Measurements from ENCODE around the gene KAT5. TPM values are rescaled to one million over a fixed set of nuclear protein-coding genes. Genes with fewer than 3 reads are reported as not detected.
A peak's percentile ranks its signal among the peaks of the same experiment; 100 is the strongest.
"Not testable (repeated sequence)": the region's sequence is repeated elsewhere in the genome, so short reads cannot be mapped to it uniquely, and the experiment has no call there.

The KAT5 gene
- total RNA-seq, 1 experiment from 2014 or later: 30.7 TPM

GRCh38 chr11:65718531-65718930 is 6.5 kb downstream of the KAT5 start:
- Histone ChIP-seq H3K4me1 (peaks cover 6% of the 10 kb centered on the region; the same call in 1 of the 2 replicates), H3K4me3 (no peak overlapping the region), H3K27ac (no peak overlapping the region), H3K9me3 (replicated peaks) (no peaks in the 10 kb centered on the region), H3K27me3 (no peaks in the 10 kb centered on the region), H3K36me3 (peaks cover 36% of the 10 kb centered on the region)
- DNase-seq: no peak

- no peak for DNase-seq
- no peaks in the 10 kb centered on the region for H3K27me3 ChIP-seq
- peaks cover 35% of the 10 kb centered on the region for H3K36me3 ChIP-seq
- peaks cover 6% of the 10 kb centered on the region; the same call in 1 of the 2 replicates for H3K4me1 ChIP-seq
- no peak overlapping the region for H3K27ac ChIP-seq
- H3K4me3 ChIP-seq: peak overlapping the region; percentile 81
- H3K9me3 ChIP-seq (replicated peaks): no peaks in the 10 kb centered on the region
Observed at GRCh38 chr11:65718964-65719492, 7.0 kb downstream of the KAT5 start.

- peak in 1 of 2 experiments; percentile 32 for DNase-seq
- peaks cover 26% of the 10 kb centered on the region for H3K36me3 ChIP-seq
Observed at GRCh38 chr11:65719871-65720210, 7.8 kb downstream of the KAT5 start.

GRCh38 chr11:65720211-65720934 is 8.3 kb downstream of the KAT5 start, which contains the start of gene RNASEH2C:
RNASEH2C (minus strand) TSS chr11:65720798; CDS start chr11:65720758, 40 bp downstream.
- peak; percentile 83 to 91 for DNase-seq
- H3K36me3 ChIP-seq: peaks cover 23% of the 10 kb centered on the region
- H3K27ac ChIP-seq: peak within 1 kb of the TSS; percentile 61
- H3K4me1 ChIP-seq: peaks cover 6% of the 10 kb centered on the region; the same call in 1 of the 2 replicates
- H3K9me3 ChIP-seq (replicated peaks): no peaks in the 10 kb centered on the region
- H3K4me3 ChIP-seq: peak within 1 kb of the TSS; percentile 81
- H3K27me3 ChIP-seq: no peaks in the 10 kb centered on the region

More at GRCh38 chr11:65719871-65720210, 7.8 kb downstream of the KAT5 start:
- no peaks in the 10 kb centered on the region for H3K9me3 ChIP-seq (replicated peaks)
- peaks cover 6% of the 10 kb centered on the region; the same call in 1 of the 2 replicates for H3K4me1 ChIP-seq
- H3K27me3 ChIP-seq: no peaks in the 10 kb centered on the region
- peak overlapping the region; percentile 61; the same call in 1 of the 2 replicates for H3K27ac ChIP-seq
- peak overlapping the region; percentile 81 for H3K4me3 ChIP-seq

GRCh38 chr11:65722261-65722660 is 10.2 kb downstream of the KAT5 start:
- H3K4me1 ChIP-seq: peaks cover 6% of the 10 kb centered on the region; the same call in 1 of the 2 replicates
- H3K27ac ChIP-seq: no peak overlapping the region

GRCh38 chr11:65726660-65727059 is 14.6 kb downstream of the KAT5 start:
- H3K4me1 ChIP-seq: no peaks in the 10 kb centered on the region
- peaks cover under 1% of the 10 kb centered on the region for H3K9me3 ChIP-seq (replicated peaks)
- no peak for DNase-seq
- H3K36me3 ChIP-seq: no peaks in the 10 kb centered on the region
- 0 out of 2 replicates have a peak, but pooled peaks cover 4% of the 10 kb centered on the region for H3K27me3 ChIP-seq
- H3K4me3 ChIP-seq: no peak overlapping the region
- no peak overlapping the region for H3K27ac ChIP-seq

More at GRCh38 chr11:65722261-65722660, 10.2 kb downstream of the KAT5 start:
- no peak for DNase-seq
- no peaks in the 10 kb centered on the region for H3K9me3 ChIP-seq (replicated peaks)
- H3K27me3 ChIP-seq: 0 out of 2 replicates have a peak, but pooled peaks cover 4% of the 10 kb centered on the region
- no peak overlapping the region for H3K4me3 ChIP-seq
- peaks cover 21% of the 10 kb centered on the region for H3K36me3 ChIP-seq

- Histone ChIP-seq H3K36me3 (no peaks in the 10 kb centered on the region), H3K27ac (no peak overlapping the region), H3K4me1 (no peaks in the 10 kb centered on the region), H3K27me3 (0 out of 2 replicates have a peak, but pooled peaks cover 7% of the 10 kb centered on the region), H3K4me3 (no peak overlapping the region), H3K9me3 (replicated peaks) (peaks cover 3% of the 10 kb centered on the region)
- no peak for DNase-seq
Observed at GRCh38 chr11:65727865-65728264, 15.8 kb downstream of the KAT5 start.

GRCh38 chr11:65730461-65730860 is 18.4 kb downstream of the KAT5 start:
- H3K27ac ChIP-seq: no peak overlapping the region
- no peak for DNase-seq
- no peaks in the 10 kb centered on the region for H3K4me1 ChIP-seq
- H3K27me3 ChIP-seq: 0 out of 2 replicates have a peak, but pooled peaks cover 7% of the 10 kb centered on the region
- peaks cover 3% of the 10 kb centered on the region for H3K9me3 ChIP-seq (replicated peaks)
- H3K36me3 ChIP-seq: no peaks in the 10 kb centered on the region
- no peak overlapping the region for H3K4me3 ChIP-seq

- not testable (repeated sequence) for DNase-seq, H3K4me1 ChIP-seq, H3K27ac ChIP-seq, H3K36me3 ChIP-seq, H3K4me3 ChIP-seq, H3K27me3 ChIP-seq
- peaks cover 24% of the 10 kb centered on the region for H3K9me3 ChIP-seq (replicated peaks)
Observed at GRCh38 chr11:65735111-65735510, 23.1 kb downstream of the KAT5 start.

- peaks cover 22% of the 10 kb centered on the region for H3K9me3 ChIP-seq (replicated peaks)
Observed at GRCh38 chr11:65736810-65737209, 24.8 kb downstream of the KAT5 start.

GRCh38 chr11:65739022-65739421 is 27.0 kb downstream of the KAT5 start:
- Histone ChIP-seq H3K27me3 (peaks cover 4% of the 10 kb centered on the region; the same call in 1 of the 2 replicates), H3K4me3 (no peak overlapping the region), H3K4me1 (no peaks in the 10 kb centered on the region), H3K27ac (no peak overlapping the region), H3K9me3 (replicated peaks) (peaks cover 21% of the 10 kb centered on the region), H3K36me3 (no peaks in the 10 kb centered on the region)
- no peak for DNase-seq

More at GRCh38 chr11:65736810-65737209, 24.8 kb downstream of the KAT5 start:
- H3K27me3 ChIP-seq: 0 out of 2 replicates have a peak, but pooled peaks cover 2% of the 10 kb centered on the region
- no peak overlapping the region for H3K27ac ChIP-seq
- no peak for DNase-seq
- H3K36me3 ChIP-seq: no peaks in the 10 kb centered on the region
- H3K4me3 ChIP-seq: no peak overlapping the region
- H3K4me1 ChIP-seq: no peaks in the 10 kb centered on the region

GRCh38 chr11:65741185-65741584 is 29.1 kb downstream of the KAT5 start:
- Histone ChIP-seq H3K36me3 (no peaks in the 10 kb centered on the region), H3K4me3 (no peak overlapping the region), H3K4me1 (no peaks in the 10 kb centered on the region), H3K9me3 (replicated peaks) (peaks cover 17% of the 10 kb centered on the region), H3K27me3 (peaks cover 14% of the 10 kb centered on the region), H3K27ac (no peak overlapping the region)
- DNase-seq: no peak

GRCh38 chr11:65742353-65742752 is 30.3 kb downstream of the KAT5 start:
- H3K27ac ChIP-seq: no peak overlapping the region
- H3K4me3 ChIP-seq: no peak overlapping the region
- peaks cover 14% of the 10 kb centered on the region for H3K27me3 ChIP-seq
- no peak for DNase-seq
- H3K9me3 ChIP-seq (replicated peaks): peaks cover 6% of the 10 kb centered on the region
- no peaks in the 10 kb centered on the region for H3K36me3 ChIP-seq
- H3K4me1 ChIP-seq: no peaks in the 10 kb centered on the region

- H3K36me3 ChIP-seq: no peaks in the 10 kb centered on the region; the same call in 1 of the 2 replicates
- H3K27ac ChIP-seq: no peak overlapping the region
- DNase-seq: no peak
- H3K9me3 ChIP-seq (replicated peaks): no peaks in the 10 kb centered on the region; the same call in none of the 2 replicates
- H3K4me1 ChIP-seq: no peaks in the 10 kb centered on the region
- H3K4me3 ChIP-seq: no peak overlapping the region
- peaks cover 14% of the 10 kb centered on the region for H3K27me3 ChIP-seq
Observed at GRCh38 chr11:65743681-65744025, 31.6 kb downstream of the KAT5 start.

- Histone ChIP-seq H3K4me3 (no peak overlapping the region), H3K9me3 (replicated peaks) (no peaks in the 10 kb centered on the region; the same call in 1 of the 2 replicates), H3K27ac (no peak overlapping the region), H3K27me3 (peaks cover 16% of the 10 kb centered on the region), H3K36me3 (no peaks in the 10 kb centered on the region; the same call in 1 of the 2 replicates), H3K4me1 (no peaks in the 10 kb centered on the region)
- peak; percentile 39 to 52 for DNase-seq
Observed at GRCh38 chr11:65744026-65744698, 32.1 kb downstream of the KAT5 start.

All from SJCRH30 (cell line).